ENCODE measurements around the gene TCP11L2.

TCP11L2 gene

GRCh38 chr12:106358396-106359241 lies 56.1 kb downstream of the TCP11L2 start:
- TF ChIP-seq, protein P1, sequence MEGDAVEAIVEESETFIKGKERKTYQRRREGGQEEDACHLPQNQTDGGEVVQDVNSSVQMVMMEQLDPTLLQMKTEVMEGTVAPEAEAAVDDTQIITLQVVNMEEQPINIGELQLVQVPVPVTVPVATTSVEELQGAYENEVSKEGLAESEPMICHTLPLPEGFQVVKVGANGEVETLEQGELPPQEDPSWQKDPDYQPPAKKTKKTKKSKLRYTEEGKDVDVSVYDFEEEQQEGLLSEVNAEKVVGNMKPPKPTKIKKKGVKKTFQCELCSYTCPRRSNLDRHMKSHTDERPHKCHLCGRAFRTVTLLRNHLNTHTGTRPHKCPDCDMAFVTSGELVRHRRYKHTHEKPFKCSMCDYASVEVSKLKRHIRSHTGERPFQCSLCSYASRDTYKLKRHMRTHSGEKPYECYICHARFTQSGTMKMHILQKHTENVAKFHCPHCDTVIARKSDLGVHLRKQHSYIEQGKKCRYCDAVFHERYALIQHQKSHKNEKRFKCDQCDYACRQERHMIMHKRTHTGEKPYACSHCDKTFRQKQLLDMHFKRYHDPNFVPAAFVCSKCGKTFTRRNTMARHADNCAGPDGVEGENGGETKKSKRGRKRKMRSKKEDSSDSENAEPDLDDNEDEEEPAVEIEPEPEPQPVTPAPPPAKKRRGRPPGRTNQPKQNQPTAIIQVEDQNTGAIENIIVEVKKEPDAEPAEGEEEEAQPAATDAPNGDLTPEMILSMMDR (conservative IDR thresholded peaks at IDR 0.05; ENCODE audit: low read length) = no peak
- TF ChIP-seq EZH2phosphoT487 (IDR thresholded peaks at IDR 0.05; ENCODE audit: borderline replicate concordance) = no peak
- no peaks in the 10 kb centered on the region for H3K9me3 ChIP-seq (ENCODE audit: insufficient read depth, low read depth, low read length)
- peak overlapping the region; percentile 96 for H2AFZ ChIP-seq (ENCODE audit: low read length)

GRCh38 chr12:106359646-106360399 lies 57.3 kb downstream of the TCP11L2 start:
- Histone ChIP-seq H3K79me2 (ENCODE audit: insufficient read depth, low read length) (peaks cover 31% of the 10 kb centered on the region), H3K9me2 (replicated peaks; ENCODE audit: low read depth, low read length) (no peaks in the 10 kb centered on the region), H3K4me1 (ENCODE audit: insufficient read depth, low read length, poor library complexity, severe bottlenecking) (peaks cover 38% of the 10 kb centered on the region), H3K36me3 (ENCODE audit: insufficient read depth, low read length) (no peaks in the 10 kb centered on the region), H4K20me1 (ENCODE audit: insufficient read depth, low read length, poor library complexity, severe bottlenecking) (no peaks in the 10 kb centered on the region), H2AFZ (ENCODE audit: low read length) (no peak overlapping the region), H3K9ac (ENCODE audit: low read depth, low read length, poor library complexity, severe bottlenecking) (peak overlapping the region; percentile 77), H3F3A (ENCODE audit: low read depth) (no peaks in the 10 kb centered on the region), H3K4me2 (ENCODE audit: low read depth, low read length, poor library complexity, severe bottlenecking) (peak overlapping the region; percentile 93), H3K9me3 (ENCODE audit: insufficient read depth, low read depth, low read length) (no peaks in the 10 kb centered on the region), H3K27me3 (ENCODE audit: insufficient read depth, low read length, poor library complexity, severe bottlenecking) (no peaks in the 10 kb centered on the region), H3K4me3 (ENCODE audit: low read length, poor library complexity, severe bottlenecking) (peak overlapping the region; percentile 34)
- TF ChIP-seq EZH2phosphoT487 (IDR thresholded peaks at IDR 0.05; ENCODE audit: borderline replicate concordance) = no peak
- TF ChIP-seq, protein P1 (conservative IDR thresholded peaks at IDR 0.05; ENCODE audit: low read length) = no peak

More at GRCh38 chr12:106358396-106359241, 56.1 kb downstream of the TCP11L2 start:
- H3K9ac ChIP-seq (ENCODE audit: low read depth, low read length, poor library complexity, severe bottlenecking) = peak overlapping the region; percentile 77
- peak overlapping the region; percentile 93 for H3K4me2 ChIP-seq (ENCODE audit: low read depth, low read length, poor library complexity, severe bottlenecking)
- H3K4me1 ChIP-seq (ENCODE audit: insufficient read depth, low read length, poor library complexity, severe bottlenecking) = peaks cover 34% of the 10 kb centered on the region
- no peaks in the 10 kb centered on the region for H3F3A ChIP-seq (ENCODE audit: low read depth)
- no peaks in the 10 kb centered on the region for H3K9me2 ChIP-seq (replicated peaks; ENCODE audit: low read depth, low read length)
- H3K36me3 ChIP-seq (ENCODE audit: insufficient read depth, low read length) = no peaks in the 10 kb centered on the region
- H3K27me3 ChIP-seq (ENCODE audit: insufficient read depth, low read length, poor library complexity, severe bottlenecking) = no peaks in the 10 kb centered on the region
- peaks cover 31% of the 10 kb centered on the region for H3K79me2 ChIP-seq (ENCODE audit: insufficient read depth, low read length)
- peak overlapping the region; percentile 81 for H3K4me3 ChIP-seq (ENCODE audit: low read length, poor library complexity, severe bottlenecking)
- H4K20me1 ChIP-seq (ENCODE audit: insufficient read depth, low read length, poor library complexity, severe bottlenecking) = no peaks in the 10 kb centered on the region

GRCh38 chr12:106360400-106360994 lies 58.0 kb downstream of the TCP11L2 start:
- Histone ChIP-seq H3K79me2 (ENCODE audit: insufficient read depth, low read length) (peaks cover 31% of the 10 kb centered on the region), H3K4me1 (ENCODE audit: insufficient read depth, low read length, poor library complexity, severe bottlenecking) (peaks cover 38% of the 10 kb centered on the region), H3F3A (ENCODE audit: low read depth) (no peaks in the 10 kb centered on the region), H3K4me3 (ENCODE audit: low read length, poor library complexity, severe bottlenecking) (peak overlapping the region; percentile 34), H3K9ac (ENCODE audit: low read depth, low read length, poor library complexity, severe bottlenecking) (peak overlapping the region; percentile 3), H3K9me2 (replicated peaks; ENCODE audit: low read depth, low read length) (no peaks in the 10 kb centered on the region), H3K36me3 (ENCODE audit: insufficient read depth, low read length) (no peaks in the 10 kb centered on the region), H3K9me3 (ENCODE audit: insufficient read depth, low read depth, low read length) (no peaks in the 10 kb centered on the region), H3K27me3 (ENCODE audit: insufficient read depth, low read length, poor library complexity, severe bottlenecking) (no peaks in the 10 kb centered on the region), H2AFZ (ENCODE audit: low read length) (no peak overlapping the region), H4K20me1 (ENCODE audit: insufficient read depth, low read length, poor library complexity, severe bottlenecking) (no peaks in the 10 kb centered on the region), H3K4me2 (ENCODE audit: low read depth, low read length, poor library complexity, severe bottlenecking) (peak overlapping the region; percentile 93)
- TF ChIP-seq, protein P1 (conservative IDR thresholded peaks at IDR 0.05; ENCODE audit: low read length) = no peak
- TF ChIP-seq EZH2phosphoT487 (IDR thresholded peaks at IDR 0.05; ENCODE audit: borderline replicate concordance) = no peak

Data from Loucy (cell line).